Keratinocyte (primary cell): ENCODE measurements around the gene HEATR1. TPM values are rescaled to one million over a fixed set of nuclear protein-coding genes. Genes with fewer than 3 reads are reported as not detected.

Experiments
- DNase-seq: peaks from one replicate; pipeline ENCODE4 v3.0.0-alpha.2; 2011; ENCODE audit warnings: low read depth, missing footprints, low spot score
- FAIRE-seq: peaks from 2 replicates; lab custom pipeline; 2011; peaks lifted over from hg19 to GRCh38; lab: Jason Lieb, UNC
- H2AFZ ChIP-seq: 2 replicates; pipeline ENCODE4 v1.6.0; 2012; ENCODE audit warnings: low read length, control low read depth, inconsistent platforms; ENCODE audit not compliant: control insufficient read depth
- H3K27ac ChIP-seq: 2 replicates; pipeline ENCODE4 v1.5.1; 2011; ENCODE audit warnings: low read length; ENCODE audit not compliant: control insufficient read depth, insufficient read depth
- H3K27me3 ChIP-seq: 3 replicates; pipeline ENCODE4 v1.6.0; 2011; ENCODE audit warnings: low read length; ENCODE audit not compliant: control insufficient read depth, insufficient read depth; ENCODE audit errors: extremely low read depth
- H3K36me3 ChIP-seq, 2 experiments: 2 replicates in 1 of 2; 3 replicates in 1 of 2; pipeline ENCODE4 v1.5.1; 2011; ENCODE audit warnings: low read length in 2 of 2, mild to moderate bottlenecking in 1 of 2; ENCODE audit not compliant: control insufficient read depth in 2 of 2, insufficient read depth in 2 of 2; ENCODE audit errors: extremely low read depth in 1 of 2
- H3K4me1 ChIP-seq: 3 replicates; pipeline ENCODE4 v1.5.1; 2011; ENCODE audit warnings: low read length; ENCODE audit not compliant: control insufficient read depth, insufficient read depth; ENCODE audit errors: extremely low read depth
- H3K4me2 ChIP-seq: 3 replicates; pipeline ENCODE4 v1.6.0; 2011; ENCODE audit warnings: low read depth, low read length; ENCODE audit not compliant: control insufficient read depth, insufficient read depth; ENCODE audit errors: extremely low read depth
- H3K4me3 ChIP-seq, 3 experiments: fragments of 200-600 bp in 1 of 3; sonication (generic) in 1 of 3; 2 replicates in 2 of 3; 3 replicates in 1 of 3; pipeline ENCODE4 v1.5.1; 2011 to 2016; ENCODE audit warnings: low read length in 3 of 3, mild to moderate bottlenecking in 3 of 3, control low read depth in 2 of 3, inconsistent platforms in 1 of 3, low read depth in 1 of 3, mixed read lengths in 1 of 3, mixed run types in 1 of 3, moderate library complexity in 1 of 3; ENCODE audit not compliant: control insufficient read depth in 2 of 3, insufficient read depth in 2 of 3; ENCODE audit errors: extremely low read depth in 1 of 3
- H3K79me2 ChIP-seq: 2 replicates; pipeline ENCODE4 v1.6.0; 2012; ENCODE audit warnings: low read length; ENCODE audit not compliant: control insufficient read depth, insufficient read depth
- H3K9ac ChIP-seq: 3 replicates; pipeline ENCODE4 v1.6.0; 2011; ENCODE audit warnings: low read length; ENCODE audit not compliant: control insufficient read depth, insufficient read depth; ENCODE audit errors: extremely low read depth
- H3K9me1 ChIP-seq: 3 replicates; pipeline ENCODE4 v1.6.0; 2011; ENCODE audit warnings: low read length; ENCODE audit not compliant: control insufficient read depth, insufficient read depth; ENCODE audit errors: extremely low read depth
- H3K9me3 ChIP-seq: 2 replicates; pipeline ENCODE4 v1.5.1; 2012; ENCODE audit warnings: low read depth, low read length; ENCODE audit not compliant: control insufficient read depth
- H4K20me1 ChIP-seq: 3 replicates; pipeline ENCODE4 v1.6.0; 2011; ENCODE audit warnings: low read length; ENCODE audit not compliant: control insufficient read depth, insufficient read depth; ENCODE audit errors: extremely low read depth
- CTCF ChIP-seq, 3 experiments: IDR thresholded peaks in 1 of 3; conservative IDR thresholded peaks in 1 of 3; optimal IDR thresholded peaks in 1 of 3; 2 replicates in 2 of 3; 3 replicates in 1 of 3; pipeline versions ENCODE3 to v1.5.1; 2011; ENCODE audit warnings: low read length in 3 of 3, mild to moderate bottlenecking in 3 of 3, moderate library complexity in 2 of 3, control low read depth in 1 of 3, inconsistent platforms in 1 of 3; ENCODE audit not compliant: insufficient read depth in 2 of 3; ENCODE audit errors: extremely low read depth in 1 of 3
- EZH2 ChIP-seq: IDR thresholded peaks from one replicate; pipeline ENCODE4 v1.6.1; 2012; ENCODE audit warnings: inconsistent platforms, mild to moderate bottlenecking, low read length, moderate library complexity
- dilution Hi-C: fragments of 300-500 bp; cut with MboI; formaldehyde crosslinking; loops from one replicate; pipeline ENCODE4 v1.7.0; 2020; ENCODE audit warnings: low sequenced_read_pairs; ENCODE audit not compliant: extremely low pct_ligation_motif_present
- polyA plus RNA-seq, 5 experiments: library from polyadenylated mRNA; depleted of rRNA in 3 of 5; stranded (reverse) in 3 of 5; stranded (forward) in 1 of 5; unstranded in 1 of 5; fragments of >200 nt; gene quantifications; 1 replicate in 1 of 5; 2 replicates in 3 of 5; 3 replicates in 1 of 5; pipeline versions ENCODE4 v1.2.1 to v1.2.3, GENCODE V29; 2011 to 2012; ENCODE audit warnings: missing spikeins in 2 of 5, low read depth in 1 of 5, low replicate concordance in 1 of 5

HEATR1 gene
- polyA plus RNA-seq, 1 donor (not counting 4 experiments of a cell fraction or from before 2014, with no cell fraction given): 19.5 TPM

DNA sequence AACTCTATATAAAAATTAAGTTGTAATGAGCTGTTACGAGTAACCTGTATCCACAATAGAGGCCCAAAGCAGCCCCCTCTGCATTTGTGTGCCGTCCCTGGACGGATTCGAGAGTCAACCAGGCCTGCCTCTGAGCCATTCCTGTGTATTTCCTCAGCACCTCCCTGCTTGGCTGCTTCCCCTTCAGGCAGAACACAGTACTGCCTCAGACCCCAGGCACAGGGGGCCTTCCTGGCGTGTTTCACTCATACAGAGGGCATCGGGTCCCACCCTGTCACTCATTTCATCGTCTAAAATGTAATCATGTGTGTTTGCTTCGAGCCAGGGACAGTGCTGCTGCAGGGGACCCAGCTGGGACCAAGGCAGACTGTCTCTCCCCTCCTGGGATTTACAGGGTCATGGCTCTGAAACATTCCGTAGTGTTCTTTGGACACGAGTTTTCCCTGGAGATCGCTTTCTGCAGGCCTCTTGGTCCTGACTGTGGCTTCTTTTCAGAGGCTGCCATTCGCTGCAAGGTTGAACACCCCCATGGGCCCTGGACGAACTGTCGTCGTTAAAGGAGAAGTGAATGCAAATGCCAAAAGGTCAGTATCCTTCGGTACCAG lies 61.1 kb downstream of the HEATR1 start:
- no peak overlapping the region for H3K4me3 ChIP-seq
- DNase-seq: no peak
- no peaks in the 10 kb centered on the region for H3K79me2 ChIP-seq
- no peaks in the 10 kb centered on the region for H3K27me3 ChIP-seq
- FAIRE-seq: no peak
- dilution Hi-C loops: no loop called here
- TF ChIP-seq EZH2 (no peak), CTCF (optimal IDR thresholded peaks at IDR 0.05 in 1 of 3, IDR thresholded peaks at IDR 0.05 in 1 of 3, conservative IDR thresholded peaks at IDR 0.05 in 1 of 3; ENCODE audit: extremely low read depth in 1 of 3, insufficient read depth in 2 of 3, low read length in 3 of 3) (no peak)
- H3K9ac ChIP-seq: no peak overlapping the region
- H2AFZ ChIP-seq: no peak overlapping the region
- no peak overlapping the region for H3K27ac ChIP-seq
- no peaks in the 10 kb centered on the region for H3K9me3 ChIP-seq
- peaks cover 8% of the 10 kb centered on the region for H3K4me1 ChIP-seq
- H3K36me3 ChIP-seq: peaks cover 20 to 27% of the 10 kb centered on the region in 2 experiments
- H4K20me1 ChIP-seq: no peaks in the 10 kb centered on the region
- no peaks in the 10 kb centered on the region for H3K9me1 ChIP-seq
- no peak overlapping the region for H3K4me2 ChIP-seq

- no peak for DNase-seq
- TF ChIP-seq CTCF (optimal IDR thresholded peaks at IDR 0.05 in 1 of 3, IDR thresholded peaks at IDR 0.05 in 1 of 3, conservative IDR thresholded peaks at IDR 0.05 in 1 of 3; ENCODE audit: extremely low read depth in 1 of 3, insufficient read depth in 2 of 3, low read length in 3 of 3) (no peak), EZH2 (no peak)
- no peaks in the 10 kb centered on the region for H3K9me3 ChIP-seq
- H3K4me2 ChIP-seq: no peak overlapping the region
- no peak overlapping the region for H3K4me3 ChIP-seq
- FAIRE-seq: no peak
- no peaks in the 10 kb centered on the region for H3K9me1 ChIP-seq
- H4K20me1 ChIP-seq: no peaks in the 10 kb centered on the region
- no peak overlapping the region for H3K9ac ChIP-seq
- dilution Hi-C loops: no loop called here
- peaks cover 8% of the 10 kb centered on the region for H3K4me1 ChIP-seq
- peaks cover 11 to 21% of the 10 kb centered on the region in 2 experiments for H3K36me3 ChIP-seq
- H2AFZ ChIP-seq: no peak overlapping the region
- no peaks in the 10 kb centered on the region for H3K79me2 ChIP-seq
- H3K27ac ChIP-seq: no peak overlapping the region
- H3K27me3 ChIP-seq: no peaks in the 10 kb centered on the region
Measured at GRCh38 chr1:236541710-236542109, 62.6 kb downstream of the HEATR1 start.
